ENCODE measurements around the gene SHISA2. TPM values are rescaled to one million over a fixed set of nuclear protein-coding genes. Genes with fewer than 3 reads are reported as not detected.

The SHISA2 gene
- total RNA-seq, 6 experiments from 2014 or later = 0.07 to 0.12 TPM; not detected in 4

- no peak overlapping the region for H3K27ac ChIP-seq
- TF ChIP-seq, protein P1, sequence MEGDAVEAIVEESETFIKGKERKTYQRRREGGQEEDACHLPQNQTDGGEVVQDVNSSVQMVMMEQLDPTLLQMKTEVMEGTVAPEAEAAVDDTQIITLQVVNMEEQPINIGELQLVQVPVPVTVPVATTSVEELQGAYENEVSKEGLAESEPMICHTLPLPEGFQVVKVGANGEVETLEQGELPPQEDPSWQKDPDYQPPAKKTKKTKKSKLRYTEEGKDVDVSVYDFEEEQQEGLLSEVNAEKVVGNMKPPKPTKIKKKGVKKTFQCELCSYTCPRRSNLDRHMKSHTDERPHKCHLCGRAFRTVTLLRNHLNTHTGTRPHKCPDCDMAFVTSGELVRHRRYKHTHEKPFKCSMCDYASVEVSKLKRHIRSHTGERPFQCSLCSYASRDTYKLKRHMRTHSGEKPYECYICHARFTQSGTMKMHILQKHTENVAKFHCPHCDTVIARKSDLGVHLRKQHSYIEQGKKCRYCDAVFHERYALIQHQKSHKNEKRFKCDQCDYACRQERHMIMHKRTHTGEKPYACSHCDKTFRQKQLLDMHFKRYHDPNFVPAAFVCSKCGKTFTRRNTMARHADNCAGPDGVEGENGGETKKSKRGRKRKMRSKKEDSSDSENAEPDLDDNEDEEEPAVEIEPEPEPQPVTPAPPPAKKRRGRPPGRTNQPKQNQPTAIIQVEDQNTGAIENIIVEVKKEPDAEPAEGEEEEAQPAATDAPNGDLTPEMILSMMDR (IDR thresholded peaks at IDR 0.05) = no peak
- no peak for TF ChIP-seq POLR2A (IDR thresholded peaks at IDR 0.05)
- no peaks in the 10 kb centered on the region for H3K36me3 ChIP-seq
- H3K4me1 ChIP-seq = no peaks in the 10 kb centered on the region
- intact Hi-C loops (cut with DNase I) = no loop called here
- WGBS (ENCODE audit: insufficient coverage, low coverage, low lambda C conversion rate, missing lambda C conversion rate) = 57% methylated on average over 17 of the region's 22 CpGs
- H3K9me3 ChIP-seq = no peaks in the 10 kb centered on the region
- no peak for ATAC-seq
- H3K27me3 ChIP-seq = no peaks in the 10 kb centered on the region
- no peak for DNase-seq
- H3K4me3 ChIP-seq = no peak overlapping the region
Measured at GRCh38 chr13:26019881-26020870, 31.6 kb downstream of the SHISA2 start.

DNA sequence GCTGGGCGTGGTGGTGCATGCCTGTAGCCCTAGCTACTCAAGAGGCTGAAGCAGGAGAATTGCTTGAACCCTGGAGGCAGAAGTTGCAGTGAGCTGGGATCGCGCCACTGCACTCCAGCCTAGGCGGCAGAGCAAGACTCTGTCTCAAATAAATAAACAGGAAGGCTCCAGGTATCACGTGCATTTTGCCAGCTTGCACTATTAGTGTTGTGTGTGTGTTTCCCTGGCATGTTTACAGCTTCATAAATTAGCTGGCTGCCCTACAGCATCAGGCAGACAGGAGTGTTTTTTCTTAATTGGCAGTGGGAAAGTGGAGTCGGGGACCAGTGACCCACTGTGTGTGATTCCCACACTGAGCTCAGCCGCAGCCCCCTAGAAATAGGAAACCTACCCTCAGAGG lies 32.6 kb downstream of the SHISA2 start:
- intact Hi-C loops (cut with DNase I) = no loop called here
- no peak for ATAC-seq
- Histone ChIP-seq H3K4me3 (no peak overlapping the region), H3K27ac (no peak overlapping the region), H3K4me1 (no peaks in the 10 kb centered on the region), H3K36me3 (no peaks in the 10 kb centered on the region), H3K9me3 (no peaks in the 10 kb centered on the region), H3K27me3 (no peaks in the 10 kb centered on the region)
- TF ChIP-seq, protein P1 (IDR thresholded peaks at IDR 0.05) = no peak
- no peak for TF ChIP-seq POLR2A (IDR thresholded peaks at IDR 0.05)
- no peak for DNase-seq
- WGBS (ENCODE audit: insufficient coverage, low coverage, low lambda C conversion rate, missing lambda C conversion rate) = 70% methylated on average over 3 of the region's 7 CpGs

DNA sequence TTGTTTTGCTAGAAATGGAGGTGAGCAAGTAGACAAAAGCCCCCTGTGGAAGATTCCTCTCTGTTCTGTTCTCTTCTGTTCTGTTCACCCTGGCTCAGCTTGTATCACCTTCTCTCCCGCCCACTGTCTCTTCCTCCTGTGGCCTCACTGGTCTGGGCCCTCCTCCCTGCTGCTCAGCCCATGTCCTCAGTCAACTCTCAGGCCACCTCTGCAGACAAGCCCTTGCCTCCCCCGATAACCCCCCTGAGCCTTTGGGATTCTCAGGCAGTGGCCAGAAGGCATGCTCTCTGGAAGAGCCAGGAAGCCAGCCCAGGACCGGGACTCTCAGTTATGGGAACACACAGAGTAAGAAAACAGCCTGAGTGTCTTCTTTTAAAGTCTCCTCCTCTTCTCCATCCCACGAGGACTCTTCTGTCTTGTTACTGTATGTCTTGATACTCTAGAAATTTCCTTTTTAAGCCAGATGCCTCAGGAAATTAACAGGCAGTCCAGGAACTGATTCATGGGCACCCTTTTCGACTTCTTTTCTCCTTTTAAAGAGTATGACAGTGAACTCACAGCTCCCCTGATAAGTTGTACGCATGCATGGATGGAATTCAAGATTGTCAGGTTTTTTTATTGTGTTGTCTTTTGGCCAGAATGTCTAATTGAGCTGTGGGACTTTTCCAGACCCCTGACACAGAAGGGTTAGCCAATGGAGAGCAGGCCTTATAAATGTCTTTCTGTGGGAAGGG lies 33.7 kb downstream of the SHISA2 start:
- peak in 1 of 4 donors; percentile 8 for ATAC-seq

GRCh38 chr13:26017196-26017921 lies 34.5 kb downstream of the SHISA2 start:
- H3K9me3 ChIP-seq = no peaks in the 10 kb centered on the region
- WGBS (ENCODE audit: insufficient coverage, low coverage, low lambda C conversion rate, missing lambda C conversion rate) = 57% methylated on average over 5 of the region's 9 CpGs

More for the DNA sequence above, 33.7 kb downstream of the SHISA2 start:
- no peak for DNase-seq
- Histone ChIP-seq H3K27me3 (no peaks in the 10 kb centered on the region), H3K27ac (no peak overlapping the region), H3K9me3 (no peaks in the 10 kb centered on the region), H3K4me1 (no peaks in the 10 kb centered on the region), H3K4me3 (no peak overlapping the region), H3K36me3 (no peaks in the 10 kb centered on the region)
- intact Hi-C loops (cut with DNase I) = no loop called here
- WGBS (ENCODE audit: insufficient coverage, low coverage, low lambda C conversion rate, missing lambda C conversion rate) = 53% methylated on average over 6 of the region's 6 CpGs
- TF ChIP-seq POLR2A (IDR thresholded peaks at IDR 0.05) = no peak
- TF ChIP-seq, protein P1 (IDR thresholded peaks at IDR 0.05) = no peak

More at GRCh38 chr13:26017196-26017921, 34.5 kb downstream of the SHISA2 start:
- peak in 1 of 4 donors; percentile 10 for ATAC-seq
- no peaks in the 10 kb centered on the region for H3K4me1 ChIP-seq
- H3K27me3 ChIP-seq = no peaks in the 10 kb centered on the region
- no peak overlapping the region for H3K27ac ChIP-seq
- H3K36me3 ChIP-seq = no peaks in the 10 kb centered on the region
- H3K4me3 ChIP-seq = no peak overlapping the region
- no peak for DNase-seq
- TF ChIP-seq POLR2A (IDR thresholded peaks at IDR 0.05) = no peak
- TF ChIP-seq, protein P1 (IDR thresholded peaks at IDR 0.05) = no peak
- intact Hi-C loops (cut with DNase I) = no loop called here
